ENCODE results near the gene TMEM130.
"Not testable (repeated sequence)": the region's sequence is repeated elsewhere in the genome, so short reads cannot be mapped to it uniquely, and the experiment has no call there.

GRCh38 chr7:98842552-98842951, 27.3 kb downstream of the TMEM130 start:
- not testable (repeated sequence) for TF ChIP-seq PAX5 (IDR thresholded peaks at IDR 0.05; ENCODE audit: insufficient read depth, low read length, severe bottlenecking); TAF1 (IDR thresholded peaks at IDR 0.05; ENCODE audit: low read depth, low read length); POU2F2 (IDR thresholded peaks at IDR 0.05; ENCODE audit: low read depth, low read length)

Measured in GM12891 (cell line).